Loucy (cell line): ENCODE data around the gene ZC2HC1B.

ENCODE experiments used
- H2AFZ ChIP-seq: fragments of 200-600 bp; sonication (generic); 2 replicates; pipeline ENCODE4 v1.6.0; 2016; ENCODE audit warnings: antibody characterized with exemption, mild to moderate bottlenecking, low read length, moderate library complexity
- H3F3A ChIP-seq: fragments of 200-600 bp; 2 replicates; pipeline ENCODE4 v1.6.0; 2016; ENCODE audit warnings: antibody characterized with exemption, low read depth, mild to moderate bottlenecking
- H3K27me3 ChIP-seq: fragments of 200-600 bp; sonication (generic); 2 replicates; pipeline ENCODE4 v1.6.1; 2014; ENCODE audit warnings: low read length, mild to moderate bottlenecking; ENCODE audit not compliant: insufficient read depth, poor library complexity, severe bottlenecking
- H3K36me3 ChIP-seq: fragments of 200-600 bp; sonication (generic); 2 replicates; pipeline ENCODE4 v1.6.1; 2016; ENCODE audit warnings: low read length; ENCODE audit not compliant: insufficient read depth
- H3K4me1 ChIP-seq: fragments of 200-600 bp; sonication (generic); 2 replicates; pipeline ENCODE4 v1.5.1; 2014; ENCODE audit warnings: low read length, mild to moderate bottlenecking; ENCODE audit not compliant: insufficient read depth, poor library complexity, severe bottlenecking
- H3K4me2 ChIP-seq: fragments of 200-600 bp; sonication (generic); 2 replicates; pipeline ENCODE4 v1.6.0; 2014; ENCODE audit warnings: antibody characterized with exemption, low read length, low read depth, mild to moderate bottlenecking; ENCODE audit not compliant: poor library complexity, severe bottlenecking
- H3K4me3 ChIP-seq: fragments of 200-600 bp; sonication (generic); 2 replicates; pipeline ENCODE4 v1.5.1; 2014; ENCODE audit warnings: low read length, mild to moderate bottlenecking, mixed read lengths; ENCODE audit not compliant: poor library complexity, severe bottlenecking
- H3K79me2 ChIP-seq: fragments of 200-600 bp; sonication (generic); 2 replicates; pipeline ENCODE4 v1.6.1; 2014; ENCODE audit warnings: low read length; ENCODE audit not compliant: insufficient read depth
- H3K9ac ChIP-seq: fragments of 200-600 bp; sonication (generic); 2 replicates; pipeline ENCODE4 v1.6.0; 2014; ENCODE audit warnings: mild to moderate bottlenecking, low read depth, low read length, moderate library complexity; ENCODE audit not compliant: poor library complexity, severe bottlenecking
- H3K9me2 ChIP-seq: fragments of 200-600 bp; sonication (generic); replicated peaks from 2 replicates; pipeline ENCODE4 v1.6.1; 2016; ENCODE audit warnings: low read depth, low read length, mixed read lengths
- H3K9me3 ChIP-seq: fragments of 200-600 bp; sonication (generic); 2 replicates; pipeline ENCODE4 v1.6.1; 2014; ENCODE audit warnings: mild to moderate bottlenecking, antibody characterized with exemption, low read length, low read depth; ENCODE audit not compliant: insufficient read depth
- H4K20me1 ChIP-seq: fragments of 200-600 bp; sonication (generic); 2 replicates; pipeline ENCODE4 v1.6.0; 2014; ENCODE audit warnings: antibody characterized with exemption, low read length, mild to moderate bottlenecking; ENCODE audit not compliant: insufficient read depth, poor library complexity, severe bottlenecking
- EZH2phosphoT487 ChIP-seq: fragments of 200-600 bp; IDR thresholded peaks from 2 replicates; pipeline ENCODE4 v1.6.1; 2018; ENCODE audit warnings: antibody characterized with exemption, mild to moderate bottlenecking, moderate library complexity, borderline replicate concordance
- TF ChIP-seq, protein P1 (sequence below): fragments of 200-600 bp; sonication (generic); conservative IDR thresholded peaks from 2 replicates; pipeline ENCODE4 v1.5.1; 2014; ENCODE audit warnings: mild to moderate bottlenecking, antibody characterized with exemption, low read length

The ZC2HC1B gene

DNA sequence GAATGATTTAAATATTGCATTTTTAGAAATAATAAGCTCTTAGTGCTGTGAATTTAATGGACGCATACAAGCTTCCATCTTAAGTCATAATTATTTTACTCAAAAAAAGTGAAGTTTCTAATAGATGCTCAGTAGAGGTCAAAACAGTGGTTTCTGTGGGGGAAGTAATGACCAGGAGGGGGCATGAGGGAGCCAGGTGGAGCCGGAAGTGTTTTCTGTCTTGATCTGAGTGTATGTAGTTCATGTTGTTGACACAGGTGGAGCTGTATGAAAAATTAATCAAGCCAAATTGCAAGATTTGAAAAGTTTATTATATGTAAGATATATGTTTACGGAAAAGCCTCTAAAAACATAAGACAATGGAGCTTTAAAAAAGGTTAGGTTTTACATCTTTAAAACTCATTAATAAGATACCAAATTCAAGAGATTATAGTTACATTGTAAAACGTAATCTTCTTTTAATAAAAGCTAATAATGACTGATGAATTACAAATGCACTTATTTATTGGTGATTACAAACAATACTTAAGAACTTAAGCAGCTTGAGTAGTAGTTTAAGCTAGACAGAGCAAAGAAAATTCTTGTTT lies 75.8 kb downstream of the ZC2HC1B start:
- no peaks in the 10 kb centered on the region for H3K9me2 ChIP-seq
- H3K4me2 ChIP-seq: no peak overlapping the region
- no peaks in the 10 kb centered on the region for H3K4me1 ChIP-seq
- H3F3A ChIP-seq: no peaks in the 10 kb centered on the region
- H3K79me2 ChIP-seq: no peaks in the 10 kb centered on the region
- no peak overlapping the region for H2AFZ ChIP-seq
- no peaks in the 10 kb centered on the region for H3K27me3 ChIP-seq
- no peaks in the 10 kb centered on the region for H3K36me3 ChIP-seq
- no peaks in the 10 kb centered on the region for H3K9me3 ChIP-seq
- TF ChIP-seq EZH2phosphoT487: no peak
- TF ChIP-seq, protein P1, sequence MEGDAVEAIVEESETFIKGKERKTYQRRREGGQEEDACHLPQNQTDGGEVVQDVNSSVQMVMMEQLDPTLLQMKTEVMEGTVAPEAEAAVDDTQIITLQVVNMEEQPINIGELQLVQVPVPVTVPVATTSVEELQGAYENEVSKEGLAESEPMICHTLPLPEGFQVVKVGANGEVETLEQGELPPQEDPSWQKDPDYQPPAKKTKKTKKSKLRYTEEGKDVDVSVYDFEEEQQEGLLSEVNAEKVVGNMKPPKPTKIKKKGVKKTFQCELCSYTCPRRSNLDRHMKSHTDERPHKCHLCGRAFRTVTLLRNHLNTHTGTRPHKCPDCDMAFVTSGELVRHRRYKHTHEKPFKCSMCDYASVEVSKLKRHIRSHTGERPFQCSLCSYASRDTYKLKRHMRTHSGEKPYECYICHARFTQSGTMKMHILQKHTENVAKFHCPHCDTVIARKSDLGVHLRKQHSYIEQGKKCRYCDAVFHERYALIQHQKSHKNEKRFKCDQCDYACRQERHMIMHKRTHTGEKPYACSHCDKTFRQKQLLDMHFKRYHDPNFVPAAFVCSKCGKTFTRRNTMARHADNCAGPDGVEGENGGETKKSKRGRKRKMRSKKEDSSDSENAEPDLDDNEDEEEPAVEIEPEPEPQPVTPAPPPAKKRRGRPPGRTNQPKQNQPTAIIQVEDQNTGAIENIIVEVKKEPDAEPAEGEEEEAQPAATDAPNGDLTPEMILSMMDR: peak; percentile 99
- no peak overlapping the region for H3K4me3 ChIP-seq
- no peaks in the 10 kb centered on the region for H4K20me1 ChIP-seq
- H3K9ac ChIP-seq: no peak overlapping the region

DNA sequence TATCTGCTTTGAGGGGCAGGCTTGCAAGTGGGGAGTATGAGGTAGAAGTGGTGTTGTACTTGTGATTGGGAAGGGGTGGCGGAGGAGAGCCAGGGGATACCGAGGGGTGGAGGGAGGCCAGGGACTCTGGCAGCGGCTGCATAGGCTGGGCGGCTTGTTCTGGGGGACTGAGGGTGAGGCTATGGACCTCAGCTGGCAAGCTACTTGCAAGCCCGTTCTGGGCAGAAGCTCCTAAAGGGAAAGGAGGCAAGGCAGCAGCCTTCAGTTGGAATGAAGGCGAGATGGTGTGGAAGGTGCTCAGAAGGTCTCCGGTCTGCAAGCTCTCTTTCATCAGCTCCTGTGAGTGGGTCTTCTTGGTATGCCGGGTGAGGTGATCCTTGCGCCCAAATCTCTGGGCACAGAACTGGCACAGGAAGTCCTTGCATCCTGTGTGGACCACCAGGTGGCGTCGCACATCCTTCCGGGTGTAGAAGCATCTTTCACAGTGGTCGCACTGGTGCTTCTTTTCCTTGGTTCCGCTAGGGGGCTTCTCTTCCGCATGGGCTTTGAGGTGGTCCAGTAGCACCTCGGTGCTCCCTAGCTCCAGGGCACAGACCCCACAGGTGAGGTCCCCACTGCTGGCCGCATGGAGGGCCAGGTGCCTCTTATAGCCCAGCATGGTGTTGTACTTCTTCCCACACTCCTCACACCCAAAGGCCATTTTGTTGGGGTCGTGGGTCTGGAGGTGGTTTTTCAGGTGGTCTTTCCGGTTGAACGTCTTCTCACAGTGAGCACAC lies 77.8 kb downstream of the ZC2HC1B start:
- Histone ChIP-seq H2AFZ (no peak overlapping the region), H3K9me3 (no peaks in the 10 kb centered on the region)
- TF ChIP-seq, protein P1: peak; percentile 84
- no peak for TF ChIP-seq EZH2phosphoT487

DNA sequence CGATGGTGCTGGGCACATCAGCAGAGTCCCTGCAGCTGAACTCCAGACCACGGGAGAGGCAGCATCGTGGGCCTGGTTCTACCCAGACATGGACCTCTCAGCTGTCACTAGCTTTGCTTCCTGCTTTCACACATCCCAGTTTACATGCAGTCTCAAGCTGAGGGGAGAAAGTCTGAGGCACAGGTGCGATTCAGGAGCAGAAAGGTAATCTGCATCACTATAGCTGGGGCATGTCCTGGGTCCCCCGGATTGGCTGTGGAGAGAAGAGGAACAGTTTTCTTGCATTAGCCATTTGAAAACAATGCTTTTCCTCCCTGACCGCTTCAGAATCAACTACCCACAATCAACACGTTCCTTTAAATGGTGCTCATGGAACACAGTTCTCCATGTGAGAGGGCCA lies 83.9 kb downstream of the ZC2HC1B start:
- Histone ChIP-seq H3K36me3 (peaks cover 5% of the 10 kb centered on the region; the same call in 1 of the 2 replicates), H2AFZ (no peak overlapping the region)
- no peak for TF ChIP-seq EZH2phosphoT487
- TF ChIP-seq, protein P1: no peak

More for the DNA sequence above, 77.8 kb downstream of the ZC2HC1B start:
- Histone ChIP-seq H3K27me3 (no peaks in the 10 kb centered on the region), H3K36me3 (no peaks in the 10 kb centered on the region), H3K9ac (no peak overlapping the region), H3K4me2 (no peak overlapping the region), H3K4me1 (no peaks in the 10 kb centered on the region), H3K4me3 (no peak overlapping the region), H3F3A (no peaks in the 10 kb centered on the region), H3K79me2 (no peaks in the 10 kb centered on the region), H4K20me1 (no peaks in the 10 kb centered on the region), H3K9me2 (no peaks in the 10 kb centered on the region)

More for the DNA sequence above, 83.9 kb downstream of the ZC2HC1B start:
- H3K79me2 ChIP-seq: no peaks in the 10 kb centered on the region
- H3F3A ChIP-seq: no peaks in the 10 kb centered on the region
- no peaks in the 10 kb centered on the region for H3K9me2 ChIP-seq
- H3K4me1 ChIP-seq: no peaks in the 10 kb centered on the region
- H3K9me3 ChIP-seq: no peaks in the 10 kb centered on the region
- no peak overlapping the region for H3K9ac ChIP-seq
- H4K20me1 ChIP-seq: no peaks in the 10 kb centered on the region
- no peaks in the 10 kb centered on the region for H3K27me3 ChIP-seq
- no peak overlapping the region for H3K4me2 ChIP-seq
- H3K4me3 ChIP-seq: no peak overlapping the region
